ENCODE data around the gene ZNF668.

GRCh38 chr16:31038993-31039392, 35.0 kb downstream of the ZNF668 start:
- TF ChIP-seq EZH2 (IDR thresholded peaks at IDR 0.05) = no peak
- TF ChIP-seq POLR2AphosphoS5 (IDR thresholded peaks at IDR 0.05; ENCODE audit: borderline replicate concordance, low read depth, low read length) = no peak
- TF ChIP-seq FOXP2 (optimal IDR thresholded peaks at IDR 0.05; ENCODE audit: control extremely low read depth, extremely low read length, insufficient read depth) = no peak
